Thyroid gland (tissue), 4 donors: Measurements from ENCODE around the gene CLIC3.

Experiments
- POLR2A ChIP-seq, 2 donors: fragments of 450-650 bp; IDR thresholded peaks; one replicate each; pipeline ENCODE4 v1.6.1; 2017; ENCODE audit warnings: antibody characterized with exemption in 2 of 2, mild to moderate bottlenecking in 2 of 2, moderate library complexity in 1 of 2
- TF ChIP-seq, protein P1 (sequence below), 6 experiments: fragments of 200-600 bp in 3 of 6; fragments of 450-650 bp in 3 of 6; sonication (generic) in 3 of 6; IDR thresholded peaks; one replicate each; pipeline ENCODE4 v1.5.1; 2016 to 2019; ENCODE audit warnings: antibody characterized with exemption in 6 of 6, mild to moderate bottlenecking in 2 of 6, inconsistent platforms in 1 of 6, moderate library complexity in 1 of 6

GRCh38 chr9:136961279-136962065 is 34.9 kb downstream of the CLIC3 start:
- TF ChIP-seq, protein P1, sequence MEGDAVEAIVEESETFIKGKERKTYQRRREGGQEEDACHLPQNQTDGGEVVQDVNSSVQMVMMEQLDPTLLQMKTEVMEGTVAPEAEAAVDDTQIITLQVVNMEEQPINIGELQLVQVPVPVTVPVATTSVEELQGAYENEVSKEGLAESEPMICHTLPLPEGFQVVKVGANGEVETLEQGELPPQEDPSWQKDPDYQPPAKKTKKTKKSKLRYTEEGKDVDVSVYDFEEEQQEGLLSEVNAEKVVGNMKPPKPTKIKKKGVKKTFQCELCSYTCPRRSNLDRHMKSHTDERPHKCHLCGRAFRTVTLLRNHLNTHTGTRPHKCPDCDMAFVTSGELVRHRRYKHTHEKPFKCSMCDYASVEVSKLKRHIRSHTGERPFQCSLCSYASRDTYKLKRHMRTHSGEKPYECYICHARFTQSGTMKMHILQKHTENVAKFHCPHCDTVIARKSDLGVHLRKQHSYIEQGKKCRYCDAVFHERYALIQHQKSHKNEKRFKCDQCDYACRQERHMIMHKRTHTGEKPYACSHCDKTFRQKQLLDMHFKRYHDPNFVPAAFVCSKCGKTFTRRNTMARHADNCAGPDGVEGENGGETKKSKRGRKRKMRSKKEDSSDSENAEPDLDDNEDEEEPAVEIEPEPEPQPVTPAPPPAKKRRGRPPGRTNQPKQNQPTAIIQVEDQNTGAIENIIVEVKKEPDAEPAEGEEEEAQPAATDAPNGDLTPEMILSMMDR (IDR thresholded peaks at IDR 0.05): no peak
- no peak for TF ChIP-seq POLR2A (IDR thresholded peaks at IDR 0.05)
